H1 (cell line): ENCODE measurements around the gene MUC5AC. TPM values are rescaled to one million over a fixed set of nuclear protein-coding genes. Genes with fewer than 3 reads are reported as not detected.

Source experiments
- CTCF ChIA-PET: fragments of 300-600 bp; sonication (Branson Sonifier 250); formaldehyde crosslinking; loops from one replicate; lab custom pipeline; 2021; ENCODE audit not compliant: partially characterized antibody; lab: Charles Lee
- POLR2A ChIA-PET: fragments of 300-600 bp; sonication (Branson Sonifier 250); formaldehyde crosslinking; loops from one replicate; lab custom pipeline; 2021; ENCODE audit warnings: inconsistent platforms; ENCODE audit not compliant: partially characterized antibody; lab: Charles Lee
- DNase-seq, 2 experiments: peaks; one replicate each; pipeline versions ENCODE4 v3.0.0 to v3.0.0-alpha.2; 2010 to 2022; ENCODE audit warnings: low spot score in 2 of 2, low read depth in 1 of 2, mixed read lengths in 1 of 2
- FAIRE-seq: peaks from 2 replicates; lab custom pipeline; 2011; peaks lifted over from hg19 to GRCh38; lab: Jason Lieb, UNC
- H2AFZ ChIP-seq: 2 replicates; pipeline ENCODE4 v1.8.1; 2012; ENCODE audit warnings: low read length, inconsistent platforms
- H2AK5ac ChIP-seq: 2 replicates; pipeline ENCODE4 v1.6.1; 2013; ENCODE audit warnings: low read depth, low read length
- H2BK120ac ChIP-seq: replicated peaks from 2 replicates; pipeline ENCODE3; 2013; ENCODE audit warnings: low read depth, low read length, inconsistent platforms
- H2BK12ac ChIP-seq: 2 replicates; pipeline ENCODE4 v1.6.1; 2013; ENCODE audit warnings: low read depth, low read length
- H2BK15ac ChIP-seq: 2 replicates; pipeline ENCODE4 v1.6.1; 2013; ENCODE audit warnings: low read length
- H2BK20ac ChIP-seq: 2 replicates; pipeline ENCODE4 v1.6.1; 2013; ENCODE audit warnings: low read length
- H2BK5ac ChIP-seq: 2 replicates; pipeline ENCODE4 v1.6.1; 2013; ENCODE audit warnings: low read depth, low read length
- H3K14ac ChIP-seq: 2 replicates; pipeline ENCODE4 v1.6.1; 2013; ENCODE audit warnings: inconsistent platforms; ENCODE audit not compliant: insufficient read length
- H3K18ac ChIP-seq: 2 replicates; pipeline ENCODE4 v1.6.1; 2013; ENCODE audit warnings: low read length; ENCODE audit errors: extremely low read depth
- H3K23ac ChIP-seq: 2 replicates; pipeline ENCODE4 v1.6.1; 2013; ENCODE audit warnings: inconsistent platforms; ENCODE audit not compliant: insufficient read length
- H3K23me2 ChIP-seq: 2 replicates; pipeline ENCODE4 v1.6.1; 2013; ENCODE audit warnings: low read depth, low read length
- H3K27ac ChIP-seq: 2 replicates; pipeline ENCODE4 v1.6.1; 2011; ENCODE audit warnings: low read depth, low read length, inconsistent platforms
- H3K27me3 ChIP-seq, 4 experiments: replicated peaks in 1 of 4; 1 replicate in 1 of 4; 2 replicates in 3 of 4; pipeline versions ENCODE4 v1.6.1 to v1.8.1; 2011 to 2013; ENCODE audit warnings: low read length in 3 of 4, mild to moderate bottlenecking in 3 of 4, inconsistent platforms in 2 of 4, mixed read lengths in 2 of 4, moderate library complexity in 1 of 4; ENCODE audit not compliant: control insufficient read depth in 3 of 4, insufficient read depth in 3 of 4; ENCODE audit errors: extremely low read depth in 1 of 4
- H3K36me3 ChIP-seq, 4 experiments: 2 replicates each; pipeline versions ENCODE4 v1.6.1 to v1.8.1; 2011 to 2013; ENCODE audit warnings: mild to moderate bottlenecking in 4 of 4, low read length in 3 of 4, moderate library complexity in 2 of 4, control low read depth in 1 of 4, inconsistent platforms in 1 of 4; ENCODE audit not compliant: insufficient read depth in 4 of 4, control insufficient read depth in 2 of 4
- H3K4ac ChIP-seq: replicated peaks from 2 replicates; pipeline ENCODE3; 2013; ENCODE audit warnings: low read length, low read depth, mixed read lengths, inconsistent platforms; ENCODE audit not compliant: insufficient read length
- H3K4me1 ChIP-seq, 4 experiments: replicated peaks in 1 of 4; 1 replicate in 1 of 4; 2 replicates in 3 of 4; pipeline versions ENCODE4 v1.6.1 to v1.8.1; 2011 to 2013; ENCODE audit warnings: low read length in 3 of 4, inconsistent platforms in 2 of 4, mixed read lengths in 1 of 4; ENCODE audit not compliant: insufficient read depth in 4 of 4, control insufficient read depth in 3 of 4
- H3K4me2 ChIP-seq, 2 experiments: 2 replicates each; pipeline versions ENCODE4 v1.6.1 to v1.8.1; 2011 to 2013; ENCODE audit warnings: low read depth in 2 of 2, low read length in 2 of 2, control low read depth in 1 of 2, inconsistent platforms in 1 of 2, mild to moderate bottlenecking in 1 of 2; ENCODE audit not compliant: insufficient read depth in 1 of 2
- H3K4me3 ChIP-seq, 4 experiments: fragments of 200-600, 300-600 bp in 1 of 4; sonication (generic), shearing (Covaris generic), sonication (Bioruptor Twin) in 1 of 4; 2 replicates each; pipeline versions ENCODE4 v1.5.1 to v1.8.1; 2011 to 2016; ENCODE audit warnings: low read length in 4 of 4, low read depth in 3 of 4, control low read depth in 2 of 4, inconsistent platforms in 2 of 4, mild to moderate bottlenecking in 2 of 4, mixed read lengths in 1 of 4, moderate library complexity in 1 of 4; ENCODE audit not compliant: insufficient read depth in 2 of 4; ENCODE audit errors: extremely low read depth in 1 of 4
- H3K56ac ChIP-seq: replicated peaks from 2 replicates; pipeline ENCODE3; 2013; ENCODE audit warnings: low read depth, mild to moderate bottlenecking, mixed read lengths, low read length, inconsistent platforms; ENCODE audit not compliant: insufficient read length
- H3K79me1 ChIP-seq: 2 replicates; pipeline ENCODE4 v1.6.1; 2013; ENCODE audit warnings: low read depth, low read length, control low read depth
- H3K79me2 ChIP-seq, 2 experiments: 2 replicates each; pipeline versions ENCODE4 v1.6.1 to v1.8.1; 2012 to 2013; ENCODE audit warnings: low read length in 2 of 2, mild to moderate bottlenecking in 2 of 2, inconsistent platforms in 1 of 2; ENCODE audit not compliant: insufficient read depth in 2 of 2, control insufficient read depth in 1 of 2
- H3K9ac ChIP-seq, 4 experiments: replicated peaks in 1 of 4; 1 replicate in 1 of 4; 2 replicates in 3 of 4; pipeline versions ENCODE4 v1.6.1 to v1.8.1; 2011 to 2013; ENCODE audit warnings: low read depth in 3 of 4, low read length in 3 of 4, control low read depth in 2 of 4, mild to moderate bottlenecking in 2 of 4, moderate library complexity in 2 of 4, inconsistent platforms in 1 of 4; ENCODE audit errors: extremely low read depth in 1 of 4
- H3K9me3 ChIP-seq, 2 experiments: 2 replicates each; pipeline versions ENCODE4 v1.6.1 to v1.8.1; 2012 to 2013; ENCODE audit warnings: mild to moderate bottlenecking in 2 of 2, moderate library complexity in 2 of 2, control low read depth in 1 of 2, inconsistent platforms in 1 of 2, low read depth in 1 of 2, low read length in 1 of 2, mixed read lengths in 1 of 2; ENCODE audit not compliant: insufficient read depth in 2 of 2
- H4K20me1 ChIP-seq, 2 experiments: replicated peaks in 1 of 2; 2 replicates each; pipeline versions ENCODE3 to v1.8.1; 2011 to 2013; ENCODE audit warnings: inconsistent platforms in 2 of 2, low read length in 2 of 2, mild to moderate bottlenecking in 1 of 2; ENCODE audit not compliant: insufficient read depth in 2 of 2, control insufficient read depth in 1 of 2
- H4K5ac ChIP-seq: 2 replicates; pipeline ENCODE4 v1.6.1; 2013; ENCODE audit warnings: low read length, low read depth, mixed read lengths, inconsistent platforms; ENCODE audit not compliant: insufficient read length
- H4K8ac ChIP-seq: 2 replicates; pipeline ENCODE4 v1.8.0; 2013; ENCODE audit warnings: mild to moderate bottlenecking, moderate library complexity, low read length, inconsistent platforms; ENCODE audit not compliant: insufficient read depth; ENCODE audit errors: extremely low read depth
- H4K91ac ChIP-seq: replicated peaks from 2 replicates; pipeline ENCODE3; 2013; ENCODE audit warnings: low read length, mixed read lengths, inconsistent platforms; ENCODE audit not compliant: insufficient read length
- ATF2 ChIP-seq: IDR thresholded peaks from 2 replicates; pipeline ENCODE4 v1.6.1; 2012; ENCODE audit warnings: low read length, inconsistent platforms
- CBX8 ChIP-seq: fragments of 300-800, 300-1000 bp; sonication (generic); IDR thresholded peaks from 2 replicates; pipeline ENCODE4 v1.7.1; 2016; ENCODE audit warnings: low read depth, low read length, borderline replicate concordance
- CEBPB ChIP-seq: IDR thresholded peaks from 2 replicates; pipeline ENCODE4 v1.6.1; 2012; ENCODE audit warnings: low read depth, low read length
- CHD2 ChIP-seq: IDR thresholded peaks from 2 replicates; pipeline ENCODE4 v1.6.1; 2012; ENCODE audit warnings: low read length, improper control_type of control experiment
- E2F6 ChIP-seq: IDR thresholded peaks from 2 replicates; pipeline ENCODE4 v1.6.1; 2012; ENCODE audit warnings: inconsistent platforms
- GTF2F1 ChIP-seq: IDR thresholded peaks from 2 replicates; pipeline ENCODE4 v1.6.1; 2012; ENCODE audit warnings: low read depth, low read length, improper control_type of control experiment, borderline replicate concordance
- MAFK ChIP-seq: IDR thresholded peaks from 2 replicates; pipeline ENCODE4 v1.6.1; 2012; ENCODE audit warnings: low read depth, mild to moderate bottlenecking, improper control_type of control experiment, low read length
- RBBP5 ChIP-seq: IDR thresholded peaks from 2 replicates; pipeline ENCODE4 v1.7.1; 2012; ENCODE audit warnings: low read depth, mild to moderate bottlenecking, inconsistent platforms, low read length, moderate library complexity, borderline replicate concordance
- SP2 ChIP-seq: IDR thresholded peaks from 2 replicates; pipeline ENCODE4 v1.6.1; 2012; ENCODE audit warnings: mild to moderate bottlenecking, low read length, inconsistent platforms
- TBP ChIP-seq: IDR thresholded peaks from 2 replicates; pipeline ENCODE4 v1.6.1; 2011; ENCODE audit warnings: low read depth, low read length, improper control_type of control experiment
- TCF12 ChIP-seq: IDR thresholded peaks from 2 replicates; pipeline ENCODE4 v1.6.1; 2011; ENCODE audit warnings: low read depth, mild to moderate bottlenecking, low read length
- YY1 ChIP-seq: IDR thresholded peaks from 2 replicates; pipeline ENCODE4 v1.6.1; 2011; ENCODE audit warnings: low read depth, mild to moderate bottlenecking, low read length
- ZNF274 ChIP-seq: IDR thresholded peaks from 2 replicates; pipeline ENCODE4 v1.7.0; 2012; ENCODE audit warnings: low read length, borderline replicate concordance; ENCODE audit errors: extremely low read depth
- WGBS, 2 experiments: shearing (Covaris generic) in 1 of 2; methylation state at CpG; one replicate each; pipeline versions ENCODE4 v1.1.6 to v1.1.7; 2013 to 2015; ENCODE audit warnings: low lambda C conversion rate in 2 of 2, mixed read lengths in 2 of 2, inconsistent platforms in 1 of 2, low coverage in 1 of 2, missing lambda C conversion rate in 1 of 2; ENCODE audit not compliant: insufficient replicate concordance in 2 of 2, insufficient coverage in 1 of 2, insufficient read length in 1 of 2; ENCODE audit errors: extremely low coverage in 1 of 2, missing lambda C conversion rate in 1 of 2; 5-methylcytosine and 5-hydroxymethylcytosine counted together
- polyA plus RNA-seq, 7 experiments: library from polyadenylated mRNA; depleted of rRNA in 3 of 7; stranded (reverse) in 5 of 7; unstranded in 2 of 7; fragments of >200 nt in 5 of 7; fragments of 200-250 nt in 2 of 7; gene quantifications; 1 replicate in 5 of 7; 2 replicates in 1 of 7; 4 replicates in 1 of 7; pipeline versions ENCODE4 v1.2.1 to v1.2.3, GENCODE V29; 2011 to 2013; ENCODE audit warnings: missing spikeins in 2 of 7, mixed read lengths in 2 of 7
- total RNA-seq: library from RNA; stranded (reverse); fragmentation: NEBNext Ultra II Directional; extraction: Animal tissue kit (Norgen Biotek cat#: 25700); gene quantifications from 2 replicates; pipeline ENCODE4 v1.2.1, GENCODE V29; 2021

The MUC5AC gene
- total and polyA plus RNA-seq, 2 of the 8 experiments (the other 6 are each of a cell fraction or from before 2014, with no cell fraction given), result not detected

DNA sequence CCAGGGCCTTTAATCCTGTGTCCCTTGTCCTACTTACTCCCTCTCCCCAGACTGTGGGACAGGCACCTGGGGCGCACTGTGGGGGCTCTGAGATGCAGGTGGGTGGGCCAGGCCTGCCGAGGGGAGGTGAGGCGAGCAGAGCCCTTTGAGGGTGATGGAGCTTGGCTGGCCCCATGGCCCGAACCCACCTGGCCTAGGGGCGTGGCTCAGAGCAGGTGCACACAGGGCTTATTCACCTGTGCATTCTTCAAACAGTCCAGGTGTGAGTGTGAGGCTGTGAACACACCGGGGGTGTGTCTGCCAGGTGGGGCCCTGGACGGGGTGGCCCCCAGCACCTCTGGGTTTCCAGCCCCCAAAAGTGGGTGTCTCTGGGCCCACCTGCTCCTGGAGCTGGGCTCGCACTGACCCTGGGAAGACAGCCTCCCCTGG, 9.0 kb upstream of the MUC5AC start:
- H2AFZ ChIP-seq, result no peak overlapping the region
- H2BK120ac ChIP-seq, result no peak overlapping the region
- H3K23me2 ChIP-seq, result peaks cover 10% of the 10 kb centered on the region
- H2BK12ac ChIP-seq, result no peak overlapping the region
- no peak overlapping the region for H3K23ac ChIP-seq
- no peak overlapping the region for H2BK5ac ChIP-seq
- H3K4me3 ChIP-seq, result no peak overlapping the region
- H3K18ac ChIP-seq, result no peak overlapping the region
- H4K91ac ChIP-seq, result no peak overlapping the region
- H2BK20ac ChIP-seq, result no peak overlapping the region
- no peaks in the 10 kb centered on the region; the same call in 1 of the 2 replicates for H3K79me1 ChIP-seq
- no peaks in the 10 kb centered on the region for H3K79me2 ChIP-seq
- H3K36me3 ChIP-seq, result no peaks in the 10 kb centered on the region
- no peak overlapping the region for H2AK5ac ChIP-seq
- WGBS, 2 experiments, result 89% methylated on average over 8 of the region's 8 CpGs; no CpG with 5 or more reads in 1 of the 2 experiments
- no peak for FAIRE-seq
- H2BK15ac ChIP-seq, result no peak overlapping the region
- no peak overlapping the region for H4K5ac ChIP-seq
- peaks cover 0 to 2% of the 10 kb centered on the region in 2 experiments for H4K20me1 ChIP-seq
- no peak overlapping the region for H3K9ac ChIP-seq
- H3K4me1 ChIP-seq, result no peaks in the 10 kb centered on the region; a peak in 2 of 7 replicates
- no peak for DNase-seq
- no peak overlapping the region for H3K27ac ChIP-seq
- no peaks in the 10 kb centered on the region for H3K27me3 ChIP-seq
- no peak overlapping the region for H3K4me2 ChIP-seq
- peaks cover 7 to 15% of the 10 kb centered on the region in 2 experiments for H3K9me3 ChIP-seq
- H4K8ac ChIP-seq, result no peak overlapping the region
- H3K4ac ChIP-seq, result no peak overlapping the region
- POLR2A ChIA-PET, result no interaction called here
- no peak overlapping the region for H3K14ac ChIP-seq
- no peak overlapping the region for H3K56ac ChIP-seq
- CTCF ChIA-PET, result interaction anchor here (0.6 kb wide), 1 partner anchor 20 kb away, joined by 3 read pairs; no protein-coding TSS in a partner anchor
- TF ChIP-seq TBP (no peak), CHD2 (no peak), ZNF274 (no peak), CBX8 (no peak), RBBP5 (no peak), SP2 (no peak), ATF2 (no peak), E2F6 (no peak), GTF2F1 (no peak), CEBPB (no peak), YY1 (no peak), MAFK (no peak), TCF12 (no peak)
